GM21526 (cell line): ENCODE measurements around the gene CDH23.
A peak's percentile ranks its signal among the peaks of the same experiment; 100 is the strongest.

Source experiments
- ATAC-seq: cut with Tn5 transposase; IDR thresholded peaks from one replicate; pipeline ENCODE4 v1.9.1; 2021; ENCODE audit warnings: moderate library complexity; ENCODE audit not compliant: unreplicated experiment, low FRiP score

CDH23 gene

DNA sequence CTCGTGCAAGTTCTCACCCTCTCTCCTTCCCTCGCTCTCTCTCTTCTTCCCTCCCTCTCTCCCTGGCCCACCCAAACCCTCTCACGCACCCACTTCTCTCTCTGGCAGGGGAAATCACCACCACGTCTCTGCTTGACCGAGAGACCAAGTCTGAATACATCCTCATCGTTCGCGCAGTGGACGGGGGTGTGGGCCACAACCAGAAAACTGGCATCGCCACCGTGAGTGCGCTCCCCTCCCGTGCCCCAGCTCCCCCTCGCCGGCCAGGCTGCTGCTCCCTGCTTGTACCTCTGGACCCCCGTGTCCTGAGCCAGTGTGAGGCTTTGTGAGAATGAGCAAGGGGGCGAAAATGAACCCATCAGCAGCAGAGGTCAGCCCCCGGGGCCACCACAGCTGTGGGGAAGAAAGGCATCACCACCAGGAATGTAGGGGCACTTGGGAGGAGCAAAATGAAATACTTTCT, 297.4 kb downstream of the CDH23 start:
- no peak for ATAC-seq

DNA sequence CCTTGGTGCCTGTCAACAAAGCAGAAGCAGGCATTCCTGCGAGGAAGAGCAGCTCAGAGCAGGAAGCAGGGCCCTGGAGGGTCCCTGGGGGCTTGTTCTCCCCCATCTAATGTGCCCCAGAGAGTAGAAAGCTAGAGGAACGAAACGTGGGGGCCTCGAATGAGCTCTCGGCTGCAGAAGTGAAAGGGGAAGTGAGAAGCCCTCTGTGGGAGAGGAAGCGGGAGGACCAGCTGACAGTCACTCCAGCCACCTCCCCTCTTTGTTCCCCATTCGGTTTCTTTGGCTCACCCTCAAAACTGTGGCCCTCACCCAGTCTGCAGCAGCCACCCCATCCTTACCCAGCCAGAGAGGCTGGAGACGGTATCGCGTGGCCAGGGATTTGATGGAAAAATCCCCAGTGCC, 297.8 kb downstream of the CDH23 start:
- ATAC-seq = peak; percentile 77

DNA sequence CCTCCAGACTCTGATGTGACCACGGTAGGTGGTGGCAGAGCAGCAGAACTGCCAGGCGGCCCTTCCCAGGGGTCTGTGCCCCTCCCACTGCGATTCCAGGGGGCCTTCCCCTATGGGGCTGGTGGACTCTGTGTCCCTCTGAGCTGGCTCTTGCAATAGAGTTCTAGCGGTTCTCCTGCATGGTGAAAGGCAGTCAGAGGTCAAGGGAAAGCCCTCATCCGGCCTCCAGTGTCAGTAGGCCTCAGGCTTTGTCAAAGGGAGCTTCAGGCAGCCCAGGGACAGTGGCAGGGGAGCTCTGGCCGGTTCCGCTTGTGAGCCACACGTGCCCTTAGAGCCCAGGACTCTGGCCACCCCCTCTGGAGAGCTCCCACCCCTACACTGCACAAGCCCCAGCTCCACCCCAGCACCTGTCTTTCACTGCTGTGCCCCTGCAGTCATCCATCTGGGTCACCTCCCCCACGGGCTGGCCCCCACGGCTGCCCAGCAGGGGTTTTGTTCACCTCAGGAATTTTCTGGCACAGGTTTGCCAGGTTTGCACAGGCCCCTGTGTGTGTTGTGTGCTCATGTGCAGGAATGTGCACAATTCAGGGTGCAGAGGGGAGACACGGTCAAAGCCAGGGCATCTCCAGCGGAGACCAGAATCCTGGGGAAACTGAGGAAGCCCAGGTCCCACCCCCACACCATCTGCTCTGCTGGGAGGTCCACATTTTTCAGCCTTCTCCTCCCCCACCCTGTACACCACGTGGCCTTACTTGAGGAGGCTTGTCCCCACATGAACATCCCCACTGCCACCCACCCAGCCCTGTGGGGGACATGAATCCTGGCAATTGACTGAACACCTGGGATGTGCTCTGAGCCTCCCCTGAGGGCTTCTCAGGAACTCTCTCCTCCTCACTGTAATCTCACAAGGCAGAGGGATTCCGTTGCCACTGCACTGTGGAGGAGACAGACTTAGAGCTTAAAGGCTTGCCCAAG, 299.1 kb downstream of the CDH23 start:
- ATAC-seq = no peak

DNA sequence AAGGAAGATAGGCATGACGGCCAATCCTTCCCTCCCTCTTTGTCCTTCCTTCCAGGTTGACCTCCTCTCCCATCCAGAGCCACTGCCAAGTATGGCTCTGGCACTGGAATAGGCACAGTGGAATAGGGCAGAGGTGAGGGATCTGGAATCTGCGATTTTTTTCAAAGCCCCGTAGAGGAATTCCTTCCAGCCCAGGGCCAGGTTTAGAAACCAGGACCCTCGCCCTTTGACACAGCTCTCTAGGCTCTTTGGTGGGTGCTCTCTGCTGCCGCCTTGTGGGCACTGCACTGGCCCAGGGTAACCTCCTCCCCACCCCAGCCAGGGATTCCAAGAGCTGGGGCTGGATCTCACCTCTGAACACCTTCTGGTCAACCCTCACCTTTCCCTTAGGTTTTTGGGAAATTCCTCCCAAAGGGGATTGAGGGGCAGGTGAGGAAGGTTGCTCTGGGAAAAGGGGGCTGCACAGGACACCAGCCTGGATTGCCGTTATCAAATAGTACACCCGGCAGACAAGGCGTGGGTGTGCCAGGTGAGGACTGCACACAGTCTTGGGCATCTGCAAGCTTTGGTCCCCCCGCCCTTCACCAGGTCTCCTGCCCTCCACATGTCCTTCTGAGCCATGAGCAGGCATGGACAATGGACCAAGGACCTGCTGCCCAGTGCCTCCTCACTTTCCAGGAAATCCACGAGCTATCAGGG, 300.1 kb downstream of the CDH23 start:
- no peak for ATAC-seq

DNA sequence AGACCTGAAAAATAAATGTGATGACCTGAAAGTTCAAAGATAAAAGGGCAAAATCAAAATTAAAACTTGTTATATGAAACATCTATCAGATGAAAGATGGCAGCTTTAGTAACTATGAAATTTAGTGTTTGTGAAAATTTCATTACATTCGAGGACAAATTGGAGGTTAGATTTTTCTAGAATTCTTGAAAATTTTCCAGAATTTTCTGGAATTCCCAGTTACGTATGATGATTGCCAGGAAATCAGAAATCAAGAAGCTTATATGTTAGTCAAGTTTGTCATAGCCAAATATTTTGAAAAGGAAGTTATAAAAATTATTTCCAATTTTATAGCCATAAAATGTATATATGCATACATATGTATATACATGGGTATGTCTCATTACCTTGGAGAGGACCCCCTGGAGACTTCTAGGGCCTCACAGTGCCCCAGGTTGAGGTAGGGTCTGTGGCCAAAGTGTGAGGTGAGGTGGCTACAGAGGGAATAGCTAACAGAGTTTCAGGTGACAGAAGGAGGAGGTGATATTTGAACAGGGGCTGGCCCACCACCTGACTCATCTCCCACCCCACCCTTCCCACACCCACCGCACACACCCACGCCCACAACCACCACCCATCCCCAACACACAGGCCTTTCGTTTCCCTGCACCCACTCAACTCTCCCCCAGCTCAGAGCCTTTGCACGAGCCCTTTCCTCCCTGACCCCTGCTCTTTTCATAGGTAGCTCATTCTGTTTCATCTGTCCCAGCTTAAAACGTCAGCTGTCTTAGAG, 301.4 kb downstream of the CDH23 start:
- no peak for ATAC-seq

DNA sequence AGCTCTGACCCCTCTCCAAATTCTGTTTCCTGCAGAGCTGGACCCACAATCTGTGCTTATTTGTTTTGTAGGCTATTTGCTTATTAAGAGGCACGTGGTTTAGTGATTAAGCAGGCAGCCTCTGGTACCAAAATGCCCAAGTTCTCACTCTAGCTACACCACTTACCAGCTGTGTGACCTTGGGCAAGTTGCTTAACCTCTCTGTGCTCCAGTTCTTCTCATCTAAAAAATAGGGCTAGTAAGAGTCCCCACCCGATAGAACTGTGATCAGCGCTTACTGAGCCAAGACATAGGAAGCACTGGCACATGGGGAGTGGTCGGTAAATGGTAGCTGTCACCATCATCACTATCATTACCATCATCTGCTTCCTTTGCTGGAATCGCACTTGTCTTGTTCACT, 302.0 kb downstream of the CDH23 start:
- no peak for ATAC-seq

DNA sequence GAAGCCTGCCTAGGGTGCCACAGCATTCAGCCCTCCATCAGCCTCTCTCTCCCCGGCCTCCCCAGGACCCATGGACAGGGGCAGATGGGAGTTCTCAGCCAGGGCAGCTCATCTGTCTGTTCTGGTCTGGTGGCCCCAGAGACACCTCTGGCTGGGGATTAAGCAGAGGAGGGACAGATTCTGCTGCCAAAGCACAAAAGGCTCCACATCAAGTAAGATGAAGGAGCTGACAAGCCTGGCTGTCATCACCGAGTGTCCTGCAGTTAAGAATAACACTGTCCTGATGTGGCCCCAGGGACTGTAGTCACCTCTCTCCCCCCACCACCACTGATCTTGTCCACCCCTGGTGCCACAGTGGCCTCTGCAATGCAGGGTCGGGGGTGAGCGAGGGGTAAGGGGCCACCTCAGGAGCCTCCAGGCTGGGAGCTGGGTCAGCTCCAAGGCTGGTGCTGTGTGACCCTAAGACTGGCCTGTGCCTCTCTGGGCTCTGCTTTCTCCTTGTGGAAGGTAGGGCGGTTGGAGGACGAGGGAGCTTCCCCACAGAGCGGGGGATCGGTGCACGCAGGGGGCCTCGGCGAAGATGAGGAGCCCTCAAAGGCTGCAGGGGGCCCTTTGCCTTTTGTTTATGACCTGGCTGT, 304.1 kb downstream of the CDH23 start:
- no peak for ATAC-seq

DNA sequence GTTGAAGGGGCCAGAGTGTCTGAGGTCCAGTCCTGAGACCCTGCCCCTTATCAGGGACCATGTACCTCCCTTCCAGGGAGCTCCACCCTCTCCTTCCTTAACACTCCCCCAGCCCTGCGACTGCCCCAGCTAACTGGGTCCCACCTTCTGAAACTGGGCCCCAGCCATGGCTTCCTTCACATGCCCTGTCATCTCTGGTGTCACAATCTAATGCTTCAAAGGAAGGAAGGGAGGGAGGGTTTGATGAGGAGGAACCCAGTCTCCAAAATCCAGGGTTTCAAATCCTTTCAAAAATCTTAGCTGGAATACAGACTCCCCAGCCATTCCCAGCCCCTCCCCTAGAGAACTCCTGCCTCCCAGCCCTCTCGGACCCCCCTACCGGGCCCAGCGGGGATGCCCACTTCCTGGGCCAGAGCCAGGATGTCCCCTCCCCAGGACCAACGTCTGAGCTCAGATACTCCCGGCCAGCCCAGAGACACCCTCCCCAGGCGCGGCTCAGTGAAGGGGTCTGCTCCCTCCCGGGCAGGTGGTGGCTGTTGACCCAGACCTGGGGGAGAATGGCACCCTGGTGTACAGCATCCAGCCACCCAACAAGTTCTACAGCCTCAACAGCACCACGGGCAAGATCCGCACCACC, 304.9 kb downstream of the CDH23 start:
- no peak for ATAC-seq

DNA sequence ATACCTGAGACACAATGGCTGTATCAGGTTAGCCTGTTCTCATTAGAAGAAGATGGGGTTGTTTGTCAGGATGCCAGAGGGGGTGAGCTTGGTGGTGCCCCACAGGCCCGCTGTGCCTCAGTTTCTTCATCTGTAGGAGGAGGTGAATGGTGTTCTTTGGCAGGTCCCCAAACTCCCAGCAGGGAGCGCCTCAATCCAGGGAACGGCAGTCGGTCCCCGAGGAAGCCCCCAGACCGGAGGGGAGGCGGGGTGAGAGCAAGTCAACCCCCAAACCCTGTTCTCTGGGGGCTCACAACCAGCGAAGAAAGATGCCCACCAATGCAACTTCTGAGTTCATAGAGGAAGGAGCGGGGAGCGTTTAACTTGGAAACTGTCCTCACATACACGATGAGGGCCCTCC, 306.9 kb downstream of the CDH23 start:
- no peak for ATAC-seq

DNA sequence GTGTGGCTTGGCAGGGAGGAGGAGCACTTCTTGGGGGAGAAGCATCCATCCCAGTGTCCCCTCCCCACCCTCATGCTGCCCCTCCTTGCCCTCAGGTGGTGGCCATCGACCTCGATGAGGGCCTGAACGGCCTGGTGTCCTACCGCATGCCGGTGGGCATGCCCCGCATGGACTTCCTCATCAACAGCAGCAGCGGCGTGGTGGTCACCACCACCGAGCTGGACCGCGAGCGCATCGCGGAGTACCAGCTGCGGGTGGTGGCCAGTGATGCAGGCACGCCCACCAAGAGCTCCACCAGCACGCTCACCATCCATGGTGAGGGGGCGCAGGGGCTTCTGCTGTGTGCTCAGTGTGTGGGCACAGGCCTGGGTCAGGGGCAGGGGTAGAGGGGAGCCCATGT, 308.1 kb downstream of the CDH23 start:
- no peak for ATAC-seq

DNA sequence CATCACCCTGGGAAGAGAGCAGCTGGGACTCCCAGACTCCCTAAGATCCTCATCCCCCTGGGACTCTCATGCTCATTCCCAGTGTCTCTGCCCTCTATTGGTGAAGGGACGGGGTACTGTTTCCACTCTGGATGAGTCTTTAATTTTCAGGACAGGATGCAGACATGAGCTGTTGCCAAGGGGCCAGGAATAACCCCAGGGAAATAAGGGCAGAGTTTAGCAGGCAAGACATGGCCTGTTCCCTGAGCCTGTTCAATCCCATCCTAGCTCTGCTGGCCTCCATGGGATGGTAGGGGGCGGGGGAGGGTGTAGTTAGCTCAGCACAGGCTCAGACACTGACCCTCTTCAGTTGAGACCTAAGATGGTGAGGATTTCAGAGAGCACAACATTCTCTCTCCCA, 308.9 kb downstream of the CDH23 start:
- ATAC-seq = no peak

DNA sequence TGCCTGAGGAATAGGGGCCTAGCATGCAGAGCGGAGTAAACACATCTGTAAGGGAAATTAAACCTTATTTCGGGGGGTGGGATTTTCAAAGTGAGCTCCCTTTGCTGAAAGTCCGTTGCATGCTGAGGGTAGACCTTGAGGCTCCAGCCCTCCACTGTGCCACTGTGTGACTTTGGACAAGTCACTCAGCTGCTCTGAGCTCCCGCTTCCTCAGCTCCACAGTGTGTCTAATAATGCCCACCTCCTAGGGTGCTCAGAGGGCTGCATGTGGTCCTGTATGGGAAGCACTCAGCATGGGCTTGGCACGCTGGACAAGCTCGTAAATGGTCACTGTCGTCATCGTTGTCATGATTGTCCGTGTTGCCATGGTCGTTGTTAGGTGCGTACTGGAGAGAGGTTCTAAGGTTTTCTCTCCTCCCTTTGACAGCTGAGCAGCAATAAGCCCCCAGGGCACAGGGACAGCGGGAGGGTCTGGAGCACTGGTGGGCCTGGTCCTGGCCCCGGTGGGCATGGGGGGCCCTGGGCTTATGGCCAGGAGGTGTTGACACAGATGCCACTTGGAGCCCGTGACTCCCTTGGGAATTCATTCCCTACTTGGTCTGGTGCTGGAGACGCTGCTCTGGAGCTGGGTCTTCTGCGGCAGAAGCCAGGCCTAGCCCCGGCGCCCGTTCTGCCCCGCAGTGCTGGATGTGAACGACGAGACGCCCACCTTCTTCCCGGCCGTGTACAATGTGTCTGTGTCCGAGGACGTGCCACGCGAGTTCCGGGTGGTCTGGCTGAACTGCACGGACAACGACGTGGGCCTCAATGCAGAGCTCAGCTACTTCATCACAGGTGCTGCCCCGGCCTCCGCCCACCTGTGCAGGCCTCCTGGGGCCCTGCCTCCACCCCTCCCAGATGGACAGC, 309.7 kb downstream of the CDH23 start:
- ATAC-seq = no peak

DNA sequence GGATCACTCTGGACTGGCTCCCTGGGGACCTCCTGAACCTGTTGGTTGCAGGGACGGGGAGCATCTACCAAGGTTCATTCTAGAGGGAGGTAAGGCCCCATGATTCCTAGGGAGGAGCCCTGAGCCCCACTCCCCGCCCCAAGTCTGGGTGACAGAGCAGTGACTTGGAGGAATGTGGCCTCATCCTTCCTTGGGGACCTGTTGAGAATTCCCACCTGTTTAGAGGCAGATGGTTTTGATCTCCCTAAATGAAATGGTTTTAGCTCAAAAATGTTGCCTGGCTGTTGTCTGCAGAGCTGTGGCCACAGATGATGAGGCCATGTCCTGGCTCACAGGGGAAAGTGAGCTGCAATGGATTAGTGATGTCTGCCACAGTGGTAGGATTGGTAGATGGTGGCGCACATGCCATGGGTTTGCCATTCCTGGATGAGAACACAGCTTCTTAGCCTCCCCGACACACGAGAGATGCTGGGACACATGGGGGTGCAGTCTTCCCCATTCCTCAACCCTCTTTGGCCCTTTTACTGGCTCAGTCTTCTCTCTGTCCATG, 310.6 kb downstream of the CDH23 start:
- no peak for ATAC-seq

DNA sequence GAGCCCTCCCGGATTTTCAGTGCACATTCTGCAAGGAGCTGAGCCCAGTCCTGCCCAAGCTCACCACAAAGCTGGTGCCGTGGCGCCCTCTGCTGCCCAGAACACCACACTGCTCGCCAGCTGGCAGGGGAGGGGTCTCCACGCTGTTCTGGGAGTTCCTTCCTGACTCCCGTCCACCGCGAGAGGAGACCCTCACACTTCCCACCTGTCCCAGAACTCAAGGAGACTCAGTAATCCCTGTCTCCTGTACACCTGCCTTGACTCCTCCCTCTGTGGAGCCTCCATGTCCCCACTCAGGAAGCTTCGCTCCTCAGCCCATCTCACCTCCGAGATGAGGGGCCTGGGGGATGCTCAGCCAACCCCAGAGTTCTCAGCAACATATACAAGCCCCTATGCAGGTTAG, 311.6 kb downstream of the CDH23 start:
- ATAC-seq = no peak

DNA sequence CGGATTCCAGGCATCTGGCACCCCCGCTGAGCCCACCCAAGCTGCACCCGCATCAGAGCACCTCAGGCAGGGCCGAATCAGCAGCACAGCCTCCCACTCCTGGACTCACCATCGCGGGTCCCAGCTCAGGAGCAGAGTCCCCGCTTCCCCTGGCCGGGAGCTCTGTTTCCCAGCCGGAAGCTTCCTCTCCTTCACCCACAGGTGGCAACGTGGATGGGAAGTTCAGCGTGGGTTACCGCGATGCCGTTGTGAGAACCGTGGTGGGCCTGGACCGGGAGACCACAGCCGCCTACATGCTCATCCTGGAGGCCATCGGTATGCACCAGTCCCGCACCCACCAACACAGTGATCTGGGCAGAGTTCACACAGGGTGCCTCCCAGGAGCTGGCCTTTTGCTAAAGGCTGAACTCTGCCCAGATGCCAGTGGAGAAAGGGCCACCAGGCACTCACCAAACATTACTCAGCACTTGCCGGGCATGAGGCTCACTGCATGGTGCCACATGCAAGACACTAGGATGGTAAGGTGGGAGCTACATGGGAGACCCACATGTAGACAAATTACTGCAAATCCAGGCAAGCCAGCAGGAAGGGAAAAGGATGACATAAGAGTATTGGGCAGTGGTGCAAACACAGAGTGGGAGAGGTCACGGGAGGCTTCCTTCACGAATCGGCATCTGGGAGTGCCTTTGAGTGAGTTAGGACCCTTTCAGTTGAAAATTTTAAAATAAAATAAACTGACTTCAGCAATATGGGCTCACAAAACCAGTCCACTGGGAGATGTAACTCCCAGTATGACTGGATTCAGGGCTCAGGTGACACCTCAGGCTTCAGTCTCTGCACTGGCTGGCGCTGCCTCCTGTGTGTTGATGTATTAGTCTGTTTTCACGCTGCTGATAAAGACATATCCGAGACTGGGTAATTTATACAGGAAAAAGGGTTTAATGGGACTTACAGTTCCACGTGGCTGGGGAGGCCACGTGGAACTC, 312.5 kb downstream of the CDH23 start:
- ATAC-seq = no peak

DNA sequence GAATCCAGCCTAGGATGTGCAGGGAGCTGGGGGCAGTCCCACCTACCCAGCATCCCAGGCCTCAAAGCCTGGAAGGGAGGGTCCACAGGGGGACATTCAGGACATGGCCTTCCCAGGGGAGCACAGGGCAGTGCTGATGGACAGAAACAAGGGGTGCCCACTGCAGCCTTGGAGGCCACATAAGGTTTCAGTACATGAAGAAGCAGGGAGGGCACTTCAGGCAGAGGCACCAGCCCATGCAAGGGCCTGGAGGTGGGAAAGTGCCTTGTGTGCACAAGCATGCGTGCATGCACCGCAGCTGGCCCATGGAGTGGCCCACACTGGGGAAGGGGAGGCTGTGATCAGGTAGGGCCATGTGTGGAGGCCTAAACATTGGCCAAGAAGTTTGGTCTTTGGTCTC, 313.8 kb downstream of the CDH23 start:
- ATAC-seq = no peak

DNA sequence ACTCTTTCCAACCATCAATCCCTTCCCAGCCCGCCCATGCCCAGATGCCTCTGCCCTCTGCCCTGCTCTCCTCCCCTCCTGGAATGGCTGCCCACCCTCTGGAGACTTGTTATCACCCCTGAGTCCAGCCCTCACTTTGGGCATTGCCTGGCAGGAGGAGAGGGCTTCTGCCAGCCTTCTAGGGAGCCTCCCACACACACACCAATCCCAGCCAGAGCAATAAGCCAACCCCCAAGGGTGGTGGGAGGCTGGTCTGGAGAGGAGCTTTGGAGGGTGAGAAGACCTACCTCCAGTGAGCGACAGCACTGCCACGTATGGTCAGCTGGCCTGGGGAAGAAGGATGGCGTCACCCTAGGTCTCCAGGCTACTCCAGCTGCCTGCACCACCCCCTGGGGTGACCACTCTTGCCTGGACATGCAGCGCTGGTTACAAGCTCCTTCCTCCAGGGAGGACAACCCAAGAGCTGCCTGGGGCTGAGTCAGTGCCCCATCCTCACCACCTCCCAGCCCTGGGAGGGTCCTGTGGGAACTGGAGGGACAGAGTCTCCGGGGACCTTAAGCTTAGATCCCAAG, 314.4 kb downstream of the CDH23 start:
- ATAC-seq = no peak
